Lung (tissue), 12 donors: ENCODE measurements around the gene PCSK5. TPM values are rescaled to one million over a fixed set of nuclear protein-coding genes. Genes with fewer than 3 reads are reported as not detected.

Source experiments
- ATAC-seq: fragments of 200-7000 bp; cut with Tn5 transposase; one replicate; pipeline ENCODE4 v1.9.1; 2020; ENCODE audit warnings: moderate number of reproducible peaks; ENCODE audit not compliant: insufficient read depth, low FRiP score
- DNase-seq, 3 donors: peaks; one replicate each; pipeline ENCODE4 v3.0.0-alpha.2; 2013 to 2017
- H3K27ac ChIP-seq, 2 donors: one replicate each; pipeline ENCODE4 v1.5.1; 2013; ENCODE audit warnings: mild to moderate bottlenecking in 2 of 2, moderate library complexity in 2 of 2, control low read depth in 1 of 2, inconsistent platforms in 1 of 2, low read depth in 1 of 2, low read length in 1 of 2
- H3K27me3 ChIP-seq, 3 donors: one replicate each; pipeline ENCODE4 v1.5.1; 2013; ENCODE audit warnings: low read length in 2 of 3; ENCODE audit not compliant: control insufficient read depth in 3 of 3, insufficient read depth in 3 of 3
- H3K36me3 ChIP-seq, 4 donors: one replicate each; pipeline ENCODE4 v1.5.1; 2013; ENCODE audit warnings: low read length in 4 of 4, mild to moderate bottlenecking in 1 of 4, moderate library complexity in 1 of 4; ENCODE audit not compliant: control insufficient read depth in 4 of 4, insufficient read depth in 4 of 4
- H3K4me1 ChIP-seq, 5 donors: one replicate each; pipeline ENCODE4 v1.5.1; 2013; ENCODE audit warnings: low read length in 5 of 5, mild to moderate bottlenecking in 2 of 5, moderate library complexity in 1 of 5; ENCODE audit not compliant: control insufficient read depth in 5 of 5, insufficient read depth in 5 of 5
- H3K4me3 ChIP-seq: one replicate; pipeline ENCODE4 v1.5.1; 2013; ENCODE audit warnings: mild to moderate bottlenecking, control low read depth, moderate library complexity
- H3K9ac ChIP-seq, 2 donors: one replicate each; pipeline ENCODE4 v1.5.1; 2013; ENCODE audit warnings: low read length in 2 of 2, control low read depth in 1 of 2; ENCODE audit not compliant: insufficient read depth in 1 of 2
- H3K9me3 ChIP-seq, 4 donors: one replicate each; pipeline ENCODE4 v1.5.1; 2013; ENCODE audit warnings: low read length in 3 of 4, mild to moderate bottlenecking in 1 of 4, moderate library complexity in 1 of 4; ENCODE audit not compliant: control insufficient read depth in 4 of 4, insufficient read depth in 3 of 4
- CTCF ChIP-seq: IDR thresholded peaks from 2 replicates; pipeline ENCODE4 v1.5.1; 2012; ENCODE audit warnings: mild to moderate bottlenecking; ENCODE audit errors: control extremely low read depth, extremely low read depth
- WGBS, 2 donors: extraction: QIAGEN DNeasy Blood & Tissue Kit; methylation state at CpG; one replicate each; pipeline ENCODE4 v1.1.7; 2013; 5-methylcytosine and 5-hydroxymethylcytosine counted together
- polyA plus RNA-seq, 2 donors: library from polyadenylated mRNA; stranded (reverse); fragments of 200-250 nt; gene quantifications; one replicate each; pipeline ENCODE4 v1.2.1, GENCODE V29; 2013
- total RNA-seq, 2 donors: library from RNA; depleted of rRNA in 1 of 2; stranded (reverse); fragments of >200 nt in 1 of 2; gene quantifications; one replicate each; pipeline ENCODE4 v1.2.1, GENCODE V29; 2014 to 2021
- donor health status: control.
- donor health status: control.
- donor health status: Bipolar disorder and iron deficiency.
- donor health status: healthy.
- donor health status: DM: yes; HTN: yes; CAD: no.

PCSK5 gene
- total and polyA plus RNA-seq, 4 donors: 1.9 to 28.2 (median 13.6) TPM

GRCh38 chr9:76255781-76256455, 365.4 kb downstream of the PCSK5 start:
- ATAC-seq (peak; percentile 77), DNase-seq (peak; percentile 88 to 97 (median 96))
- peak overlapping the region in 1 of 2 donors; percentile 28 for H3K27ac ChIP-seq
- TF ChIP-seq CTCF: no peak
- no peaks in the 10 kb centered on the region for H3K27me3 ChIP-seq
- H3K9ac ChIP-seq: peak overlapping the region in 1 of 2 donors; percentile 67
- WGBS, 2 donors: 34 to 38% methylated on average over 12 of the region's 12 CpGs
- no peak overlapping the region for H3K4me3 ChIP-seq
- no peaks in the 10 kb centered on the region for H3K36me3 ChIP-seq
- peaks cover 0 to 9% (median 6%) of the 10 kb centered on the region in 5 donors for H3K4me1 ChIP-seq
- H3K9me3 ChIP-seq: no peaks in the 10 kb centered on the region

GRCh38 chr9:76257311-76257710, 366.8 kb downstream of the PCSK5 start:
- Histone ChIP-seq H3K9me3 (no peaks in the 10 kb centered on the region), H3K9ac (no peak overlapping the region), H3K36me3 (no peaks in the 10 kb centered on the region), H3K4me3 (no peak overlapping the region), H3K27ac (no peak overlapping the region), H3K4me1 (peaks cover 0 to 9% (median 6%) of the 10 kb centered on the region in 5 donors), H3K27me3 (no peaks in the 10 kb centered on the region)
- TF ChIP-seq CTCF: no peak
- peak in 1 of 3 donors; percentile 17 for DNase-seq
- 87 to 92% methylated on average over 7 of the region's 7 CpGs for WGBS, 2 donors
- ATAC-seq: no peak

GRCh38 chr9:76266649-76267283, 376.3 kb downstream of the PCSK5 start:
- no peak overlapping the region for H3K4me3 ChIP-seq
- ATAC-seq: no peak

More at GRCh38 chr9:76266649-76267283, 376.3 kb downstream of the PCSK5 start:
- Histone ChIP-seq H3K9ac (no peak overlapping the region), H3K27me3 (no peaks in the 10 kb centered on the region), H3K27ac (no peak overlapping the region), H3K36me3 (no peaks in the 10 kb centered on the region), H3K4me1 (peaks cover 0 to 12% (median 7%) of the 10 kb centered on the region in 5 donors), H3K9me3 (no peaks in the 10 kb centered on the region)
- no peak for TF ChIP-seq CTCF
- peak in 1 of 3 donors; percentile 18 for DNase-seq
- WGBS, 2 donors: 91 to 100% methylated on average over 1 of the region's 1 CpG
